Hematopoietic multipotent progenitor cell treated with erythropoietin and hydrocortisone succinate and interleukin-3 and kit ligand, for 4 days (in vitro differentiated cells): Measurements from ENCODE around the gene LCN6.
"Not testable (repeated sequence)": the region's sequence is repeated elsewhere in the genome, so short reads cannot be mapped to it uniquely, and the experiment has no call there.

ENCODE experiments used
- DNase-seq: peaks from one replicate; pipeline ENCODE4 v3.0.0-alpha.2; 2015

The LCN6 gene

DNA sequence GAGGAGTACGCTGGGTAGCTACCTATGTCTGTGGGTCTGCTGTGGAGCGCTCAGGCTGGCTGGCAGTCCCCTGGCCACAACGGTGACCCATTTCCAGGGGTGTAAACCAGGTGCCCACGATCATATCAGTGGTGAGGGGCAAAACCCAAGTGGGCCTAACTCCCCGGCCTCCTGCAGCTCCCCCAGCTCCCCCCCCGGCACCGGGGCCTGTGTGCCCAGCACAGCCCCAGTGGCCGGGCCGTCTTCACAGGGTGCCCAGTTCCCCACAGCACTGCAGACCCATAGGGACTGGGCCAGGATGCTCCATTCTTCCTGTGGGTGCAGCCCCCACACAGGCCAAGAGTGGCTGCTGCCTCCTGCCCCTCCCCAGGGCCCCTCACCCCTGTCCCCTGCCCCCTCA, 10.7 kb upstream of the LCN6 start:
- DNase-seq = no peak

DNA sequence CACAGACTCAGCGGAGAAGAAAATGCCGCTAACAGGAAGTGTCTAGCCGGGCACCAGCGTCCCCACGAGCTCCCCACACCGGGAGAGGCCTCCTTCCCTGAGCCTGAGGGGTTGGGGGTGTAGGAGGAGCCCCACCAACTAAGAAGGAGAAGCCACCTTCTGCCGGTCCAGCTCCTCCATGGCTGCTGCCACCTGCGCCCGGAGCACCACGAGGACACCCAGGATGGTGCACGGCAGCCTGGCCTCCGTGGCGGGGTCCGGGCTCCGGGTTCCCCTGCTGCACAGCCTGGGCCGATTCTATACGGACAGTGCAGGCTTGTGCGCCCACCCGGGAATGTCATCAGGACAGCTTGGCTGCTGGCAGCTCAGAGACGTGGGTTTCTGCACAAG, 9.4 kb upstream of the LCN6 start:
- DNase-seq = no peak

DNA sequence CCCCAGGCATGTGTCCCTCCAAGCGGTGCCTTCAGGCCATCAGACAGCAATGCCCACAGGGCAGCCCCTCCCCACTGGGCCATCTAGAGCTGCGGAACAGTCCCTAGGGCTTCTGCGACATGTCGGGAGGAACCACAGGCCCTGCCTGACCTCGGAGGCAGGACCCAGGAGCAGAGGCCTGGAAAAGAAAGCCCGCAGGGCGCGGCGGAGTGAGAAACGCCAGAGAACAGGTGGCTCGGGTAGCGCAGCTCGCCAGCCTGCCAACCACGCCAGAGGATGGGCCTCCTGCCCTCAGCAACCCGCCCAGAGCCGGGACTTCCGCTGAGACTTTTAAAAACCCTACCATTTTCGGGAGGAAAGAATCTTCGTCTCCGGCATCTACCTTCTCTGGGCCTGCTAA, 9.0 kb upstream of the LCN6 start:
- no peak for DNase-seq

DNA sequence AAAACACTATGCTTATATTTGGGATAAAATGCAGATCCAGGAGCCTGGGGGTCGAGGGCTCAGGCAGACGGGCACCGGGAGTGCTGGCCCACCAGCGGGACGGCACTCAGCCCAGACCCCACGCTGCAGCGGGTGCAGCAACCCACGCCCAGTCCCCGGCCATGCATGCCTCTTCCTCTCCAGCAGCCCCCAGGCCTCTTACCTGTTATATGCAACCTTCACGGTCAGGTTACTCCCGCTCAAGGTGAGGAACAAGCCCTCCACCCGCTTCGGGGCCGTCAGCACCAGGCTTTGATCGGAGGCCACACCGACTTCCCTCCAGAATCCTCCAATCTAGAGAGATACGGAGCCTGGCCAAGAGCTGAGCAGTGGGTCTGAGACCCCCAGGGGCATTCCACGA, 8.5 kb upstream of the LCN6 start:
- DNase-seq = no peak

DNA sequence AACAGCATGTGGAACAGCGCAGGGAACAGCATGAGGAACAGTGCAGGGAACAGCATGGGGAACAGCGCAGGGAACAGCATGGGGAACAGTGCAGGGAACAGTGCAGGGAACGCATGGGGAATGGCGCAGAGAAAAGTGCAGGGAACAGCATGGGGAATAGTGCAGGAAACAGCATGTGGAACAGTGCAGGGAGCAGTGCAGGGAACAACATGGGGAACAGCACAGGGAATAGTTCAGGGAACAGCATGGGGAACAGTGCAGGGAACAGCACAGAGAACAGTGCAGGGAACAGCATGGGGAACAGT, 7.8 kb upstream of the LCN6 start:
- no peak for DNase-seq

DNA sequence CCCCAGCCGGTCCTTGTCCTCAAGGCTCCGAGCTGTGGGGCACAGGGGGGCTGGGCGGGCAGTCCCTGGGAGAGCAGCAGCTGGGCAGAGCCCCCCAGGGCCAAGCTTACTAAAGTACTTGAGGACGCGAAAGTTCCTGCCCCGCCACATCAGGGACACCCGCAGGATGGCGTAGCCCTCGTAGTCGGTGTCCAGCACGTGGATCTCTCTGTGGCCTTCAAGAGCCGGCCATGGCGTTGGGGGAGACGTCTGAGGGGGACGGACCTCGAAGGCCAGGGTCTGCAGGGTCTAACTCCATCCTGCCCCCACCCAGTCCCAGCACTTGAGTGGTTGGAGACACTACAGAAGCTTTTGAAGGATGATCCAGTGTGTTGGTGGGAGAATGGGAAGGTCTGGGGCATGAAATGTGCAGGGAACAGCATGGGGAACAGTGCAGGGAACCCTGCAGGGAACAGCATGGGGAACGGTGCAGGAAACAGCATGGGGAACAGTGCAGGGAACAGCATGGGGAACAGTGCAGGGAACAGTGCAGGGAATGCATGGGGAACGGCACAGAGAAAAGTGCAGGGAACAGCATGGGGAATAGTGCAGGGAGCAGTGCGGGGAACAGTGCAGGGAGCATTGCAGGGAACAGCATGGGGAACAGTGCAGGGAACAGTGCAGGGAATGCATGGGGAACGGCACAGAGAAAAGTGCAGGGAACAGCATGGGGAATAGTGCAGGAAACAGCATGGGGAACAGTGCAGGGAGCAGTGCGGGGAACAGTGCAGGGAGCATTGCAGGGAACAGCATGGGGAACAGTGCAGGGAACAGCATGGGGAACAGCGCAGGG, 7.2 kb upstream of the LCN6 start:
- DNase-seq = not testable (repeated sequence)

DNA sequence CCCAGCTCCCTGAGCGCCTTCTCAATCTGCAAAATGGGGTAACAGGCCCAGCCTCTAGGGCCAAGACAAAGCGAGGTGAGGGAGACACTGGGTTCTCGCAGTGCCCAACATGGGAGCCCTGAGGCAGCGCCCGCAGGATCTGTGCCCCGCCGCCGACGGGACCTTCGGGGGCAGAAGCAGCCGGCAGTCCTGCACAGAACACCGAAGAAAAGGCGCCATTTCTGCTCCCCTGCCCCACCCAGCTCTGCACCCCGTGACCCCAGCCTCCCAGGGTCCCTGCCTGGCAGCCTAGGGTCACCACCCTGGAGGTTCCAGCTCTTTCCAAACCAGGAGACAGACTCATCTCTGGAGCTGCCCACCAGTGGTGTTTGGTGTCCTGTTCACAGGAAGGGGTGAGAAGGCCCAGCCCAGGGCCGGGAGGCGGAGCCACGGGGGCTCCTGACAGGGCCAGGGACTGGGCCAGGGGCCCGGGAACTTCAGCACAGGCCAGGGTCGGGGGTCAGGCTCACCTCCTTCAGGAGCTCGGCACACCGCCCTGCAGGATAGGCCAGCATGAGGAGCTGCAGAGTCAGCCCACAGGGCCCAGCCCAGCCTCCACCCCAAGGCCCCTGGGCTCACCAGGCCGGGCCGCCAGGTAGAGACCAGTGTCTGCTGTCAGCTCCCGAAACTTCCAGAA, 6.4 kb upstream of the LCN6 start:
- no peak for DNase-seq

DNA sequence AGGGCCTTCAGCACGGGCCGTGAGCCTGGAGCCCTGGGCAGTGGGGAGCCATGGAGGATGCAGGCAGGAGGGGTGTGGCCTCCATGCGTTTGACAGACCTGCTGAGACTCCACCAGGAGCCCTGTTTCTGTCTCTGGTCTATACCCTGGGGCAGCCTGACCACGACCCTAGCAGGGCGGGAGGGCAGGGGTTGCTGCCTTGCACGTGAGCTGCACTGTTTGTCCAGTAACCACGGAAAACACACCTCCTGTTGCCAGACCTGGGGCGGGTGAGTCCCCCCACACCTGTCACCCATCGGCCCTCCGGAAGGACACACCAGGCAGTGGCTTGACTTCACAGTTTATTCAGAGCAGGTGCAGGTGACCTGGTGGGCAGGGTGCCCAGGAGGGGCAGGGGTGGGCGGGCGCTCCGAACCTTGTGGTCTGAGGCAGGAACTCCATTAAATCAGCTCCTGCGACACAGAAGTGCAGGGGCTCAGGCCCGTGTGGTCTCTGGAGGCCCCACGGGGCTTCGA, 5.8 kb upstream of the LCN6 start:
- DNase-seq = no peak

DNA sequence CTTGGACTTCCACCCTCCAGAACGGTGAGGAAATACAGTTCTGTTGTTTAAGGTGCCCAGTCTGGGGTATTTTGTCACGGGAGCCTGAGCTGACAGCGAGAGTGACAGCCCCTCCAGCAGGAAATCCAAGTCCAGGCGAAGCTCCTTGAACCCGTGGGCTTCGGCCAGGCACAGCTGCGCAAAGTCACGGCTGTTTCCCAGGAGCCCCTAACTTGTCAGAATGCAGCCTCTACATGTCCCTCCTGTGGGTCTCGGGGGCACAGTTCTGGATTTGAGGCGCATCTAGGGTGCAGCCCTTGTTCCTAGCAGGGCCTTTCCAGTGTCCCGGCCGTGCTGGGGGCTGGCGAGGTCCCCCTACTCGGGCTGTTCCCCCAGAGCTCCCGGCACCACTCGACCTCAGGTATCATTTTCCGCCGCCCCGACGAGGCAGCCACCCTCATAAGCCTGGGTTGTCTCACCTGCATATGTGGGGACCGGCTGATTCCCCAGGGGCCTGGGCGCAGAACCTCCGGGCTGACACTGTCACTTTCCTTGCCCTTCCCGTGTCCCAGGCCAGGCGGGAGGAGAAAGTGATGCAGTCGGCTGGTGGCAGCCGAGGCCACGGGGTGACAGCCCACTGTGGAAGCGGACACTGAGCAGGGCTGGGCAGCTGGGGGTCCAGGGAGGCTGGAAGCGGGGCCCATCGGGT, 5.2 kb upstream of the LCN6 start:
- no peak for DNase-seq

DNA sequence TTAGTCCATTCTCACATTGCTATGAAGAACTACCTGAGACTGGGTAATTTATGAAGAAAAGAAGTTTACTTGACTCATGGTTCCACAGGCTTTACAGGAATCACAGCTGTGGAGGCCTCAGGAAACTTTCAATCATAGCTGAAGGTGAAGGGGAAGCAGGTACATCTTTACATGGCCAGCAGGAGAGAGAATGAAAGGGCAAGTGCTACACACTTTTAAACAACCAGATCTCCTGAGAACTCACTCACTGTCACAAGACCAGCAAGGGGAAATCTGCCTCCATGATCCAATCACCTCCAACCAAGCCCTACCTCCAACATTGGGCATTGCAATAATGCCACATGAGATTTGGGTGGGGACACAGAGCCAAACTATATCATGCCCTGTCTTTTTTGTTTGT, 3.5 kb upstream of the LCN6 start:
- no peak for DNase-seq

DNA sequence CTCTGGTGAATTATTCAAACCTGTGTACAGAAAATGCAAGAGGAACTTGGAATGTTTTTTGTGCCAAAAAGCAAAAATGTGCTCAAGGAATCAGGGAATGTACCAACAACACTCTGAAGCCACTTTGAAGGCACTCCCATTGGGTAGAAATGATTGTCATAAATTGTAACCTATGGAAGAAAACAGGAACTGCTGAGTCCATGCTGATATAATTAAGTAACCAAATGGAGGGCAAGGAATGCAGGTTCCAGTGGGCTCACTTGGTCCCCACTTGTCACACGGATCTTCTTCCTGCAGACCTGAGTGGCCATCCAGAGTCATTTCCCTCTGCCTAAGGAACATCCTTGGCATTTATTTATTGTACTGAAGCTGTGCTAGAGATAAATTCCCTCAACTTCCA, 2.9 kb upstream of the LCN6 start:
- DNase-seq = no peak

DNA sequence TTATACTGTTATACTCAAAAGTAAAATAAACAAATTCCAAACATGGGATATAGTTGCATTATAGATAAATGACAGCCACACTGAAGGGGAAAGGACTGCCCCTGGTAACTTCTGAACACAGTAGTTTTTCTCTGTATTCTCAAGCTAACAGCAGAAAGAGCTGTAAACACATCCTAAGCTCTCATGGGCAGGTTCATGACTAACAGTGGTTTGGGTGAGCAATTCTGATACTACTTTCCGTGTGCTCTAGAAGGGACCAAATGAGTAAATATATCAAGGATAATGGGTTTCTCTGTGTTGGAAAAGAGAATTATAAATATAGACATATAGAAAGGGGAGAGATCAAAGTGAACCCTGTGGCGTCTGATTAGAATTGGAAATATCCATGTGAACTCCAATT, 2.2 kb upstream of the LCN6 start:
- DNase-seq = no peak

DNA sequence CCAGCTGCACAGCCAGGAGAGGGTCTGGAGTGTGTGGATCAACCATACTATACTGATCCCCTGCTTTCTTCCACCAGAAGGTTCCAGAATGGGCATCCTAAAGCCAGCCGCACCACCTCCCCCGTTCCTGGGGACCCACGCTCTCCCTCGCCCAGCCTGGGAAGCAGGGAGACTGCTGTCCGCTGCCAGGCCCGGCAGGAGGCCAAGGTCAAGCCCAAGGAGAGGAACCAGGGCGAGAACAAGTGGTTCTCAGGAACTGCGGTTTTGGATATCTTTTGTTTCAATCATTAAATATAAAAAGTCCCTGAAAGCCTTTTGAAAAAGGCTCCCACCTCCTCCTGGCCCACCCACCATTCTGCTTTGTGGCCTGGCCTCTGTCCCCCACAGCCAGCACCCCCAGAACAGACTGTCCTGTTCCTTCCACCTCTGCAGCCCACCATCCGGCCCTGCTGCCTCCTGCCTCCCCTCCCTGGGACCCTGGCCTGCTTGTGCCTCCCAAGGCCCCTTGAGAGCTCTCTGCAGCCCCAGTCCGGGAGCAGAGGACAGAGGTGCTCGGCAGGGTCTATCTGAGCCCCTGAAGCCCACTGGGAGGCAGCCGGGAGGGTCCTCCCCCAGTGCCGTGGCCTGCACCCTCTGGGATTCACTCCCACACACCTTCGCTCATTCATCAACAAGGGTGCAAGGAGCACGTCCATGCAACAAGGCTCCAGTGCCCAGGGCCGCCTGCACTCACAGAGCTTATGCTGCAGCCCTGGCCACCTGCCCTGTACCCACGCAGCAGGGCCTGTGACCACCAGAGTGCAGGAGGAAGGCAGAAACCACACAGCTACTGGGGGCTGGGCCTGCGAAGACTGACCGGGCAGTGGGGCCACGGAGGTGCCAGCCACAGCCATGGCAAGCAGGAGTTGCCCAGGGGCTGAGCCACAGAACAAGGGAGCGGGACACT, 614 bp upstream of the LCN6 start:
- peak; percentile 67 for DNase-seq

DNA sequence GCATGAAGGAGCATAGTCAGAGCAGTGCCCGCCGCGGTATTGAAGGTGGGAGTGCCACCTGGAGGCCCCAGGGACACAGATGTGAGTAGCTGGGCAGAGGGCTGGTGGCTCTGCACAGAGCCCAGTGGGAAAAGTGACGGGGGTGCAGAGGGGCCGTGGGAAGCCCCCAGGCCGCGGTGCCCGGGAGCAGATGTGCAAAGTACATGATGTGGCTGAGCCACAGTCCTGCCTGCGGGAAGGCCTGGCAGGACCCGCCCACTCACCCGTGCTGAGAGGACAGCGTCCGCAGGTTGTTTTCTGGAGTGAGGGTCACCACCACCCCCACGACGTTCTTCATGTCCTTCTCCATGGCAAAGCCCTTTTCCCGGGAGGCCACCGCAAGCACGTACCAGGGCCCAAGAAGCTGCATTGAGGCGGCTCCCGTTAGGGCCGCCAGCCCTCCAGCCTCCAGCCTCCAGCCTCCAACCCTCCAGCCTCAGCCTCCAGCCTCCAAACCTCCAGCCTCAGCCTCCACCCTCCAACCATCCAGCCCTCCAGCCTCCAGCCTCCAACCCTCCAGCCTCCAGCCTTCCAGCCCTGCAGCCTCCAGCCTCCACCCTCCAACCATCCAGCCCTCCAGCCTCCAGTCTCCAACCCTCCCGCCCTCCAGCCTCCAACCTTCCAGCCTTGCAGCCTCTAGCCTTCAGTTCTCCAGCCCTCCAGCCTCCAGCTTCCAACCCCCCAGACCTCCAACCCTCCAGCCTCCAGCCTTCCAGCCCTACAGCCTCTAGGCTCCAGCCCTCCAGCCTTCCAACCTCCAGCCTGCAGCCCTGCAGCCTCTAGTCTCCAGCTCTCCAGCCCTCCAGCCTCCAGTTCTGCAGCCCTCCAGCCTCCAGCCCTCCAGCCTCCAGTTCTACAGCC, 914 bp downstream of the LCN6 start:
- DNase-seq = no peak

DNA sequence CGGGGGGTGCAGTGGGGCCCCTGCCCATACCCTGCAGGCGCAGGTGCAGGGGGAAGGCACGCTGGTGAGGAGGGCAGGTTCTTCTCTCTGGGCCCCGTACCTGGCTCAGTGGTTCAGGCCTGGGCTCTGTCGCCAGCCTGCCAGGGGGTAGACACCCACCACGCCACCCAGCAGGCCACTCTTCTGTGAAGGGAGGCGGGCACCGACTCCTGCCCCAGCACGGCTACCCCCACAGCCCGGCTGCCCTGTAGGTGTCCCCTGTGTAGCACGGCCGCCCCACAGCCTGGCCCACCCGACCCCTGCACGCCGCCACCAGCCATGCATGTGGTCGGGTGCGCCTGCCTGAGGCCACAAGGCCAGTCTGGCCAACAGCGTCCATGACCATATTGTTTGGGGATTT, 1.7 kb downstream of the LCN6 start:
- DNase-seq = no peak

DNA sequence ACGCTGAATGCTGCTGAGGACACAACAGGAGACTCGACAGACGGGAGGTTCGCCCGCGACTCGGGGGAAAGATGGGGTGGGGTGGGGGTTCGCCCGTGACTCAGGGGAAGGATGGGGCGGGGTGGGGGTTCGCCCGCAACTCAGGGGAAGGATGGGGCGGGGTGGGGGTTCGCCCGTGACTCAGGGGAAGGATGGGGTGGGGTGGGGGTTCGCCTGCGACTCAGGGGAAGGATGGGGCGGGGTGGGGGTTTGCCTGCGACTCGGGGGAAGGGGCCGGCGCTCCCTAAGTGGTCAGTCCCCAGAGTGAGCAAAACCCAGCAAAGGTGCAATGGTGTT, 2.2 kb downstream of the LCN6 start:
- no peak for DNase-seq

DNA sequence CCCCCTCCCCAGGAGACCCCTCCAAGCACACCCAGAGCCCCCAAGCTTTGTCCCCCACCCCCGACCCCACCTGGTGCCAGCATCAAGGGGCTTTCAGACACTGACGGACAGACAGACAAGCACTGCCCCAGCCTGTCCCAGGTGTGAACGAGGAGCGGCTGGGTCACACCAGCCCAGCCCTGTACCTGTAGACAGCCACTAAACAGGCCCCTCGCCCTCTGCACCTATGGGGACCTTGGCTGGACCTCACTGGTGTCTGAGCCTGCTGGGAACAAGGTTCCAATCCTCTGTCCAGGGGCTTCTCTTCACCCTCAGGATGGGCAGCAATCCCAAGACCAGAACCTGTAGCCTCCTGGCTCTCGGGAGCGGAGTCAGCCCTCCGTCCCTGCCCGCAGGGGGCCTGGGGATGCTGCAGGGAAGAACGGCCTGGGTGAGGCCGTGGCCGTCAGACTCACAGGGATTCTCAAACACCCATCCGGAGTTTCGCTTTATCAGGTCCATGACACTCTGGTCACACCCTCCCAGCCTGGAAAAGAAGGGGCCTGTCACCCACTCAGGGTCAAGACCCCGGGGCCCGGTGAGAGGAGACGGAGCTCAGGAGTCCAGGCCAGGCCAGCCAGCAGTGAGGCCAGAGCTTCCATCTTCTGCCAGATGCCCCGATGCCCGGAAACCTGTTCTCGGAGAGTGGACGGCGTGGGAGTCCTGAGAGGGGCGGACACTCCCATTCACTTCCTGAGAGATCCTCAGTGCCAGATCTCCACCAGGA, 2.8 kb downstream of the LCN6 start:
- no peak for DNase-seq

DNA sequence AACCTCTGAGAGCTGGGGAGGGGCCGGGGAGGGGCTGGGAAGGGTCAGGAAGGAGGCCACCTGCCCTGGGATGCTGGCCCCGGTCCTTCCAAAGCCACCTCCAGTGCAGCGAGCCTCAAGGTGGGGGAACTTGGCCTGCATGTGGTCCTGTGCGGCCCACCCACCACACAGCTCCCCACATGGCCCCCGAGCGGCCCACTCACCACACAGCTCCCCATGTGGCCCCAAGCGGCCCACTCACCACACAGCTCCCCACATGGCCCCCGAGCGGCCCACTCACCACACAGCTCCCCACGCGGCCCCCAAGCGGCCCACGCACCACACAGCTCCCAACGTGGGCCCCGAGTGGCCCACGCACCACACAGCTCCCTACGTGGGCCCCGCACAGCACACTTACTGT, 3.6 kb downstream of the LCN6 start:
- no peak for DNase-seq

DNA sequence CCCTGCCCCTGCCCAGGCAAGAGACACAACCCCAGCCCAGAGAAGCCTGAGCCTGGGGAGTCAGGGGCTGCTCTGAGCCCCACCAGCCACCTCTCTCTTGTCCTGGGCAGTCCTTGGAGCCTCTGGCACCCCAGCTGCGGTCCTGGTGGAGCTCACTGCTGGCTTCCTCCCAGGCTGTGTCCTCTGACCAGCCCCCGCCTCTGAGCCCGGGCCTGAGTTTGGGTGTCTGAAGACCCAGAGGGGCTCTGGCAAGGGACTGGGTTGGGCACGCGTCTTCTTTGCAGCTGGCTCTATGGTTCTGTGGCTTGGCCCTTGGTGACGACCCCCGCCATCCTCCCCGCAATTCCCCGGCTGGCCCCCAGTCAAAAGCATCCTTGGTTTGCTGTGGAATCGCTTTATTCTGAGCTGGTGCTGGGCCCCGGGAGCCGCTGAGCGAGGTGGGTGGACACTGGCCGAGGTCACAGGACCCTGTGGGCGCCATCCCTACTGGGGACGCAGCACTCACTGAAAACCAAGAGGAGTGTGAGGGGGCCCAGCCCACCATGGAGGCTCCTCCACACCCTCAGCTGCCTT, 4.6 kb downstream of the LCN6 start:
- DNase-seq = no peak

DNA sequence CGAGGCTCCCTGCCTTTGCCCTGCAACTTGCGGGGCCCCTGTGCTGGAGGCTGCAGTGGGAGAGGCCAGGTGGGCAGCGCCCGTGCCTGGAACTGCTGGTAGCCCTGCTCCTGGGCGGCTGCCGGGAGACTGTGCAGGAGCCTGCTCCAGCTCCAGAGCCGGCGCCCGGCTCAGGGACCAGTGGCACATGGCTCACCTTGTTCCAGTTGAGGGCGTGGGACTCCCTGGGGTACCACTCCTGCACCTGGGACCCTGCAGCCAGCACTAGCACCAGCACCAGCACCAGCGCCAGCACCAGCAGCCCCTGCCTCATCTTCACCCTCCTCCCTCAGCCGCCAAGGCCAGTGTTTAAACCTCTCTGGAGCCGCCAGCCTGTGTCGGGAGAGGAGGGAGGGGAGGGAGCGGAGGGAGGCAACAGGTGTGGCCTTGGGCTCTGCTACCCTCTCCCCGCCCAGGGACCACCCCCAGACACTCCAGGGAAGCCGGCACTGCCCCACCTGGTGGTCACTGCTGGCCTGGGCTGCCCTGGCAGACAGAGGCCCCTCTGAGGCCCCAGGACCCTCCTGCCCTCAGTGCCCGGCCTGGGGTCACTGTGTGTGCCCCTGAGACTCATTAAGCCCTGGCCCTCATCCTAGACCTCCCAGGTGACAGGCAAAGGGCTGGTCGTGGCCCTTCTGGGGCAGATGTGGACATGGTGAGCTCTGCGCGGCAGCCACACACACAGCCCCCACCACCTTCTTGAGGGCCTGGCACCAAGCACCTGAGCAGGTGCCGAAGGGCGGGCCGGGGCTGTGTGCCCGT, 5.5 kb downstream of the LCN6 start, which contains the start of gene LCN10:
LCN10 (minus strand) TSS at position 350 of the 801 bp plus-strand sequence; CDS start at position 313, 37 bp downstream.
- DNase-seq = no peak
